Fibroblast of skin of left biceps (primary cell): ENCODE data around the gene DYNLT5.
"Not testable (repeated sequence)": the region's sequence is repeated elsewhere in the genome, so short reads cannot be mapped to it uniquely, and the experiment has no call there.

Experiments
- DNase-seq, 2 experiments: peaks; one replicate each; pipeline ENCODE4 v3.0.0-alpha.2; 2013; ENCODE audit warnings: low read depth in 2 of 2

Gene DYNLT5

DNA sequence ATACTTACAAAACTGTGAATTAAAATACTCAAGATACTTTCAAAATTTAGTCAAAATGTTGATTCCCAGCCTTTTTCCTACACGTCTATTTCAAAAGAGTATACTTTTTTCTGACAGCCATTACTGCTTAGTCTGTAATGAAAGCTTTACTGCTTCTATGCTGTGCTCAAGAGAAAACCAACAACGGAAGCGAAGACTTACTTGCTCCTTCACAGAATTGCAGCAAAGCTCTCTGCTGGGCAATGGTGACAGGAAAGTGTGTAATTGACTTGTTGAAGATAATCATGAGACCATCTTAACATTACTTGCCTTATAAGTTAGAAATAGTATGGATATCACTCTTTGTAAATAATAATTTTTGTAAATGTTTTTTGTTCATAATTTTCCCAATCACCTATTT is 1.7 kb upstream of the DYNLT5 start:
- no peak for DNase-seq

DNA sequence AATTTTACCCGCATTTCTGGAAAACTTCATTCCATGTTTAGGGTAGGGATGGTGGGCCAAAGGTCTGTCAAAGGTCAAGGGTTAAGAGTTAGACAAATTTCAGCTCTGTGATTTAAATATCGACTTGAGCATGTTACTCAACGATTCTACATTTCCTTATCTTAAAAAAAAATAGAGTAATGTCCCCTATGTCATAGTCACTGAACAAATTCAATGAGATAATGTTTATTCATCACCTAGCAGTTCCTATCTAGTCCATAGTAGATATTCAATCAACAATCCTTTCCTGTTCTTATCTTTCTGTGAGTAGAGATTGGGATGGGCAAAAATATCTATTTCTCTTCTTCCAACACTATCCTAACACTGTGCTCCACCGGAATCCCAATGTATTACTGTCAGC is 1.1 kb upstream of the DYNLT5 start:
- no peak for DNase-seq

DNA sequence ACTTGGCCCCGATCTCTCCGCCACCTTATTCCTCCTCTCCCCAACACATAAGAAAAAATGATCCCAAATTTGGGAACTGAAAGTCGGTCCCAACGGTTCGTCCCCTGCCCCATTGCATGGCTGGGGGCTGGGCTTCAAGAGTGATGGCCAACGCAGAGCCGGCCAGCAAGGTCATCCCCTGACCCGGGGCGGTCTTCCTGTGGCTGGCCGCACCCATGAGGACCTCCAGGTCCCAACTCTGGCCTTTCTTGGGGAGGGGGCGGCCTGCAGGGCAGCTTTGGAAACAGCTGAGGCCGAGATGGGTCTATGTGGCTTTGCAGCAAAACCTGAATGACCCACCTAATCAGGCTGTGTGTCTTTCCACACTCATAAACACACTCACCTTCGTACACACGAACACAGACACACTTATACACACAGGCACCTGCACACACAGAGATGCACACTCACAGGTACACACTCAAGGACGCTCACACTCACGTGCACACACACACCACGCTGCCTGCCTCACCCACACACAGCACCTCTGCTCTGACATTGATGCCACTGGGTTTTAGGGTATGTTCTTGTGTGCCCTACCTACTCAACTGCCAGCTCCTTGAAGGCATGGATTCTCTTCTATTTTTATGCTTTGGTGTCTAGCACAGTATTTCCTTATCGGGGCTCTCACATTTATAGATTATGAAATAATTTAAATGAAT is 562 bp downstream of the DYNLT5 start:
- no peak for DNase-seq

DNA sequence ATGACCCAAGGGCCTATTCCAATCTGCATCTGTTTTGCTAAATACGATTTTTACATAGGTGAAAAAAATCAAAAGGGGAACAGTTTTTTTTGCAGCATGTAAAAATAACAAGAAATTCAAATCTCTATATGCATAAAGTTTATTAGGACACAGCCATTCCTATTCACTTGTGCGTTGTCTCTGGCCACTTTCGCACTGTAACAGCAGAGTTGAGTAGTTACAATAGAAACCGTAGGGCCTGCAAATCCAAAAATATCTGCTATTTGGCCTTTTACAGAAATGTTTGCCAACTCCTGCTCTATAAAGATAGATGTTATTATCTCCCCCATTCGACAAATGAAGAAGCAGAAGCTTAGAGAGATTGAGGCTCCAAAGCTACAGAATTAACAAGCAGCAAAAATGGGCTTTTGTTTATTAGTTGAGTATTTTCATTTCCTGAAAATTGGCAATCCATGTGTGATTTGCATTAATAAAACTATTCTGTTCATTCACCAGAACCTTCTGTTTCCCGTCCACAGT is 5.5 kb downstream of the DYNLT5 start:
- no peak for DNase-seq

DNA sequence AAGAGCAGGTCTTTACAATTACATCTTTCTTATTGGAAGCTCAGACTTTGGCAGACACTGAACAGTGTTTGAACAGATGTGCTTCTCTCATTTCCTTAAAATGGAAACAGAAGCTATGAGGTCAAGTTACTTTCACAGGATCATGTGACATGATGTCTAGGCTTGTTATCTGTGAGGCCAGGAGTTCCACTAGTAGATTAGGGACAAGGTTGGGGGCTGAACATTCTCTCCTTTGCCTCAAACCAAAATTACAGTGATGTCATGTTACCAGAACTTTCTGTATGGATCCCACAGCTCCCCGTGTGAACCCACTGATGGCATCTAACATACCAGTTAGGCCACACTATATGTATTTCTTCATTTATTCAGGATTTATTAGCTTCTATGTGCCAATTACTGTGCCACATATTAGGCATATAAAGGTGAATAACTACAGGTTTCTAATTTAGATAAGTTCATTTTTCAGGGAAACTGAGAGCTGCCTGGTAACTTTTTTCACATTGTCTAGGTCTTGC is 6.0 kb downstream of the DYNLT5 start:
- DNase-seq, result no peak

DNA sequence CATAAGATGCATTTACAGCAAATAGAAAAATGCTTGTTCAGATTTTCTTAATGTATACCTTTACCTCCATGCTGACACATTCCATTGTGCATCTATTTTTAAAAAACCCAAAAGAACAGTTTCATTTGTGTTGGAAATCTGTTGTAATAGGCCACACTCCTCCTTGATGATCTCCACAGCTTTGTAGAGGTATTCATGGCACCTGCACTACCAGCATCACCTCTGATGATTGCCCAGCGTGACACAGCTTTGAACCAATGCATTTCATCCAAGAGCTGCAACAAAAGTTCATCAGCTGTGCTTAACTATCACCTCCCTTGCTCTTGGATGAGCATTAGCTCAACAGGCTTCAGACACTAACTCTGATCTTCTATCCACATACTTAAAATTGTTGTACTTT is 8.2 kb downstream of the DYNLT5 start:
- no peak for DNase-seq

DNA sequence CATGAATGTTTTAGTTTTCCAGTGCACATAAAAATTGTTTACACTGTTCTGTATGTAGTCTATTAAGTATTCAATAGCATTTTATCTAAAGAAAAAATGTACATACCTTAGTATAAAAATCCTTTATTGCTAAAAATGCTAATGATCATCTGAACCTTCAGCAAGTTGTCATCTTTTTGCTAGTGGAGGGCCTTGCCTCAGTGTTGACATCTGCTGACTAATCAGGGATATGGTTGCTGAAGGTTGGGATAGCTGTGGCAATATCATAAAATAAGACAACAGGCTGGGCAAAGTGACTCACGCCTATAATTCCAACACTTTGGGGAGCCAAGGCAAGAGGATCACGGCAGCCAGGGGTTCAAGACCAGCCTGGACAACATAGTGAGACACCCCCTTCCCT is 9.0 kb downstream of the DYNLT5 start:
- no peak for DNase-seq

DNA sequence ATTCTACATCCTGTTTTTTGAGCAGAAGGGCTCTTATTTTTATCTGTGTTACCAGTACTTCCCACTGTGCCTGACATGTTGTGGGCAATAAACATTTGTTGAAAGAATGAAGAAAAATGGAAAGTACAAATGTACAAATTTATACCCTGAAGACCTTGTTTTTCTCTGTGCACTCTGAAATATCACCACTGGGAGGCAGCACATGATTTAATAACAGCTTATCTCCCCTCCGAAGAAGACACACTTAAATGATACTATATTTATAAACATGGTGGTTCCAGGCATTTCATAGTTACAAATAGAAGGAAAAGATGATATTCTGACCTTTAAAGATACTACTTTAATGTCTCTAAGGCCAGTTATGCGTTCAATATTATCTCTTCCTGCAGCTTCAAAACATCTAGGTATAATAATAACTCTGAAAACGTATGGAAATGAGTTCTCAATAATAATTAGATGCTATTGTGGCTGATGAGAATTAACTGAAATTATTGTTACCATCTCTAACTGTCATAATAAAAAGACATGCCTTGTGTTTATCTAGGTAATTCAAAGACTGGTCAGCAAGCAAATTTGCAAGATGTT is 12.8 kb downstream of the DYNLT5 start:
- no peak for DNase-seq

DNA sequence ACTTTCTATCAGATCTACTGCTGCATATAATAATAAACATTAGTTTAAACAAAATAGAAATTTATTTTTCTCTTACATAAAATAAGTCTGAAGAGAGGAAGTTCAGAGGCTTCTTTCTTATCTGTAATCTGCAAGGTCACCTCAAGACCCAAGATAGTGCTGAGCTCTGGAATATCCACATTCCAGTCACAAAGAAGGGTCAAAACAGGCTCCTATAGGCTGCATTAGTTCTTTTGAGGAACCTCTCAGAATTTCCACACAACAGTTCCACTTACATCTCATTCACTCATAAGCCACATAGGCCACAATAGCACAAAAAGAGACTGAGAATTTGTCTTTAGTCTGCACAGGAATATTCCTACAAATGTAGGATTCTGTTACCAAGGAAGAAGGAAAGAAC is 15.4 kb downstream of the DYNLT5 start:
- no peak for DNase-seq

DNA sequence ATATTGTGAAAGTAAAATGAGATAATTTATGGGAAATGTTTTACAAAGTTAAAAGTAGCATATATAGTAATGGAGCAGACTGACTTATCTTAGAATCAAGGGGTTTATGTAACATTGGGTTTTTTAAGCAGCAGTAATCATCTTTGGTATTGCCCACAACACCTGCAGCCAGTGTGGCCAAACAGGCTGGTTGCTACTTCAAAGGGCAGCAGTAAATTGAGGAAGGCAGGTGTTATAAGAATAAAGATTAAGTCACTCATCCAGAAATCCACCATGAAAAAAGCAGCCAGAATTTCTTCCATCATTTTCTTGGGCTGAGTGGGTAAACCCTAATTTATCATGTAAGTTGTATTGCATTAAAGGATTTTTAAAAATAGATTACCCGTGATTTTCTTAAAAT is 16.7 kb downstream of the DYNLT5 start:
- no peak for DNase-seq

DNA sequence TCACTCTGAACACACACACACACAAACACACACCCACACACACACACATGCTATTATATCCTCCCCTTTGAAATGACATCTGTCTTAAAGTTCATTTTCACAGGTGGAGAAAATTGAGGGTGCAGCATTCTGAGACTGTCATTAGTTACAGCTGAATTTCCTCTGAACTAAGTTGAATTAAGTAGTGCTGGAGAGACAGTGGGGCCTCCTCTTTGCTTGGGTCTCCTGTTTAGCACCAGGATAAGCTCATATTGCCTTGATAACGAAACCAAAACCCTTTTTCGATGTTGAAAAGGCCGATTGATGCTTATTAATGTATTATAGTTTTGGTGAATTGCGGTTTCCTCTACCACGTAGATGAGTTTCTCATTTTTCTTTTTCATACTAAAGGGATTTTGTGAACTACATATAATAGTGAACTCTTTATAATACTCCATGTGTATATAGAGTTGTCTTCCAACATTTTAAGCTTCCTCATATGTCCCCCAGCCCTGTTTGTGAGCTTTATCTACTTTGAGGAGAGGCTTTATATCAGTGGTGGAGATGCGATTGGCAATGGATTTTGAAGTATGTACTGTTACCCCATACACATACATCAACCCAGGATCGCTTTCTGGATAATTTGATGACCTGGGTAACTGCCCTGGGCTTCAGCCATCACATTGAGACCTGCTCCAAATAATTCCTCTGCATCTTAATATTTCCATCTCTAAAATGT is 17.4 kb downstream of the DYNLT5 start:
- no peak for DNase-seq

DNA sequence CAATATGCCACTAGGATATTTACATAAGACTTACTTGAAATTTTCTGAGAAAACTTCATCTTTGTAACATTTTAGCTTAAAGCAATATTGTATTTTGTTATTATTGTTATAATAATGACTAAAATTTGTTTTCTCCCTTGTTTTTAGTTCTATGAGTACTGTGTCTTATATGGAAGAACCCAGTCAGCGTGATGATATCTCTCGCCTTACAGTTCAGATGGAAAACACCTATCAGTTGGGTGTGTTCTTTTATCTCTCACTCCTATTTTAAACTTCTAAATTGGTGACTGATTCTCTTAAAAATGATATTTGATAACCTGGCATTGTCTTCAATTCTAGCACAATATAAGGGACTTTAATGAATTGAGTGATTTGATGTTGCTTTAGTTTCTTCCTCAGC is 18.0 kb downstream of the DYNLT5 start:
- no peak for DNase-seq

DNA sequence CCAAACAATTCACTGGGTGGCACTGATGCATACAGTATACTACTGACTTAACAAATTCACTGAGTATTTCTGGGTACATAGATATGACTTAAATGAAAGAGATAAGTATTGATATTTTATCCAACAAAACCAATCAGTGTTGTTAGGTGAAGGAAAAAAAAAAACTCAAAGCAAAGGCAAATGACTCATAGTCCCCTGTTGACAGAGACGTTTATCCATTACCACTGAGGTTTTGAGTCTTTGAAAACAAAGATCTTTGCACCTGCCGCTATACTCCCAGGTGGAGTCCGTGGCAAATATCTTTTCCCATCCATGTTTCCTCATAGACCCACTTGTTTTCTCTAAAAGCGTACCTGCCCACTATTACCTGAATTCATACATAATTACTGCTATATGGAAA is 18.4 kb downstream of the DYNLT5 start:
- no peak for DNase-seq

DNA sequence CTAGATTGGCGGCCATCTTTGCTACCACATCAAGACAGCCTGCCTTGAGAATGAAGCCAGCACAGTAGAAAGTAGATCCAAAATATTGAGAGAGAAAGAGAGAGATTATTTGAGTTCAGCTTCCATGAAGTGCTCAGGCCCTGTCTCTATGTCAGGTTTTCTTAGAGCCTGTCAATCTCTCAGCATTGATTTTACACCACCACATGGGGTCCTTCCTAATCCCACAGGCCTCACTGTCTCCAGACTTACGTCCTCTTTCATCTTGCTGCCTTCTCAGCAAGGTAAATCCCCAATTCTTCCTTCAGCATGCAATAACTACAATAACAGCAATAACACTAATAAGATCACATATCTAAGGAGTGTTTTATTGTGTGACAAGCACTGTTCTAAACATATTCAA is 21.0 kb downstream of the DYNLT5 start:
- DNase-seq, result no peak

DNA sequence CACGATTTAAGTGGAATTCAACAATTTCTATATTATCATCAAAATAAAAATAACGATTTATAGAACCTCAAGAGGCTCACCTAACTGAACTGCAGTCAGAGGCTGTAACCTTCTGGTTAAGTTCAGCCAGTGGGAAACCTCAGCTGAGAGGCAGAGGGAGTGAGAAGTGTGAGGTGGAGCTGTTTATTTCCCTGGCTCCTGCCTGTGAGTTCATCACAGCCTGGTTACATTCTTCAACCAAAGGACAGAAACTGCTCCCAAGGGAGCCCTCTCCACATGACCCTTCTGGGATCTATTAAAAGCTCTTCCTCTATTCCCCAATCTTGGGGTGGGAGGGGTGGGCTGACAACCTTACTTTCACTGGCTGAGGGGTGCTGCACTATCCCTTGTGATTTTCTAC is 22.2 kb downstream of the DYNLT5 start:
- DNase-seq, result no peak

DNA sequence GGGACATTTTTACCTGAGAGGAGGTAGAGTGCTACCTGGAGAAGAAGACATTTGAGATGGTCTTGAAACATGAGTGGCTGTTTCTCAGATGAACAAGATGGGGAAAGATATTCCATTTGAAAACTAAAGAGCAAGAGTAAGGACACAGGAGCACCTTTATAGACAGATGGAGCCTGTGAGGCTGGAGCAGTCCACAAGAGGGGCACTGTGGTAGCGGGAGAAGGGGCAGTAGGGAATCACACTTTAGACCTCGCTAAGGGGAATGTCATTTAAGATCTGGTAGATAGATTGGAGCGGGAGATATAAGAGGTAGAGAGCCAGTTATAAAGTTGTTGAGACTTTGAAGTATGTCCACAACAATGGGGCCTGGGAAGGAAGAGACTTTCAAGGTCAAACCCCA is 23.4 kb downstream of the DYNLT5 start:
- no peak for DNase-seq

DNA sequence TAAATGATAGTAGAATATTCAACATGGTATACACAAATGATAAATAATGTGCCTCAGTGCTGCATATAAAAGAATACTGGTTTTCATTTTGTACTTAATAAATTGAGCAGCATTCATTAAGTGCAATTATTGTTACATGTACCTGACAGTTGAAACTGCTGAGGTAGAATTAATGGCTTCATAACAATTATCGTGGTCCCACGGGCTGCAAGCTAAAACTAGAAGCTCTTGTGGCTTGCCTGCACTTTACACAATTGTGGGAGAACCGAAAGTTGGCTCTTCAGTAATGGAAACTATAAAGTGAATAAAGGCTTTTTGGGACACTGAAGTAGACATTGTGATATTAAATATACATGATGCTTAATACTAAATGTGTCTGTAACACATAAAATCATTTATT is 25.6 kb downstream of the DYNLT5 start:
- DNase-seq, result no peak

DNA sequence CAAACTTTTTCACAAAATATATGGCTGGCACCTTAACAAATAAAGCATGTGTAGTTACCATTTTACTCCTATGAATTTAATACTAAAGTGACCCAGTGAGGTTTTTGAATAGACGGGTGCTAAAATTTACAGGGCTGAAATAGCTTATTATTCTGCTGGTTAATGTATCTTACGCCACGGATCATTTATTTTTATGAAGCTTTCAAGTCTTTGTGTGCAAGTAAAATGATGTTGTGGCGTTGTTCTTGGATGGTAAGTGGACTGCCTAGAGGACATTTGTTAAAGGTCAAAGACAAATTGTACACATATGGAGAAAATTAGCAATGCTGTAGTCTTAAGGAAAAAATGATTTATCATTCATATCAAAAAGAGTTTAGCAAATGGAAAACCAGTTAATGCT is 26.0 kb downstream of the DYNLT5 start:
- DNase-seq, result no peak

DNA sequence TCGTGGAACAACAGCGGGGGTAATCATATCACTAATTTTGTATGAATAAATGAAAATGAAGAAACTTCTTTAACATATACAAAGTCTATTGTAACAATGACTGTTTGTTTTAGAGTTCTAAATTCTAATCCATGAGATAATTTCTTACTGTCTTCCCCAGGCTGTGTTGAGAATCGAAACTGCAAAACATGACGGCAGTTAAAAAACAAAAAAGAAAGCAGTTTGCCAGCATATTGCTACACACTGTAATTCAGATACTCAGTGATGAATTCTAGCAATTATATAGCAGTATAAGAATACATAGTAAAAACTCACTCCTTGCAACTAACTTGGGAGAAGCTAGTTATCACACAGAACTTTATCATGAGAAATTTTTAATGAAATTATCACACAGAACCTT is 26.7 kb downstream of the DYNLT5 start:
- no peak for DNase-seq

DNA sequence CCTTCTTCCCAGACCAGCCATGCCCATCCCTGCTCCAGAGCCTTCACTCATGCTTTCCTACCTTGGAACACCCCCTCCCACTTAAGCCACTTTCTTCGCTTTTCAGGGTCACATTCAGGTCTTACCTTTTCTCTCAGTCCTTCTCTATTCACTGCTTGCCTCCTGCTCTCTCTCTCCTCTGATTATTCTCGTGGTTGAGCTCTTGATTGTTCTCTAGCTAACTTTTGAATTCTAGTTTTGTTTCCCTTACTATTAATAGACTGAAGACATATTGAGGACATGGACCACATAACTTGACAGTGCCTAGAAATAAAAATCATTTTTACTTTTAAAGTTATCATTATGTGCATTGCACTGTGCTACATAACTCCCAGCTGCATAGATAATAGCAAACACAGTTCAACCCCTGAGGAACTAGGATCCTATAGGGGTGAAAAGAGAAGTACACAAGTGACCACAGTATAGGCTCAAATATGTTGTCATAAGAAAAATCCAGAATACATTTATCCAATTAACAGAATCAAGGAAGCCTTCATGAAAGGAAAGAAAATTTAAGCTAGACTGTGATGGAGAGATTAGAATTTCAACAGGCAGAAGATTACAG is 27.3 kb downstream of the DYNLT5 start:
- no peak for DNase-seq

DNA sequence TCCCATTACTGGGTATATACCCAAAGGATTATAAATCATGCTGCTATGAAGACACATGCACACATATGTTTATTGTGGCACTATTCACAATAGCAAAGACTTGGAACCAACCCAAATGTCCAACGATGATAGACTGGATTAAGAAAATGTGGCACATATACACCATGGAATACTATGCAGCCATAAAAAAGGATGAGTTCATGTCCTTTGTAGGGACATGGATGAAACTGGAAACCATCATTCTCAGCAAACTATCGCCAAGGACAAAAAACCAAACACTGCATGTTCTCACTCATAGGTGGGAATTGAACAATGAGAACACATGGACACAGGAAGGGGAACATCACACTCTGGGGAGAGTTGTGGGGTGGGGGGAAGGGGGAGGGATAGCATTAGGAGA is 33.5 kb downstream of the DYNLT5 start:
- DNase-seq, result not testable (repeated sequence)

DNA sequence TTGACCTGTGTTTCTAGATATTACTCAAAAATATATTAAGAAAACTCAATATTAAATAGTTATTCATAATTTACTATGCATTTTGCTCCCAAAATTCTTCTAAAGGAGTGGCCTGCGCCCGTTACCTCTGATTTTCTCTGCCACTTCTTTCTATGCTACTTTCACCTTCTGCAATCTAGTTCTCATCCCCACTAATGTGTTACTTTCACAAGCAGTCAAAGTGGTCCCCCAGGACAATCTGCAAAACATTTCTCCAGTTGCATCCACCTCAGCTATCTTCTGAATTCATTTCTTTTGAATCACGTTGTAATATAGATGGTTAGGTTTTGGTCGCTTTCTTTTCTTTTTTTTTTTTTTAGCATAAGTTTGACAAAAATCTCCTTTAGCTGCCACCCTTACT is 35.4 kb downstream of the DYNLT5 start:
- no peak for DNase-seq
